Transverse colon (tissue), 4 donors: ENCODE results near the gene LTBR. TPM values are rescaled to one million over a fixed set of nuclear protein-coding genes. Genes with fewer than 3 reads are reported as not detected.

Experiments
- DNase-seq: peaks from one replicate; pipeline ENCODE4 v3.0.0-alpha.2; 2019
- H3K27ac ChIP-seq, 4 donors: fragments of 200-600 bp; sonication (generic); 2 replicates each; pipeline ENCODE4 v1.5.1; 2016 to 2018; ENCODE audit warnings: inconsistent platforms in 4 of 4
- H3K27me3 ChIP-seq: fragments of 200-600 bp; sonication (generic); 2 replicates; pipeline ENCODE4 v1.5.1; 2017; ENCODE audit warnings: inconsistent platforms
- H3K36me3 ChIP-seq, 4 donors: fragments of 200-600 bp; sonication (generic); 2 replicates each; pipeline ENCODE4 v1.5.1; 2017 to 2019; ENCODE audit warnings: inconsistent platforms in 4 of 4
- H3K4me1 ChIP-seq, 4 donors: fragments of 200-600 bp; sonication (generic); 2 replicates each; pipeline ENCODE4 v1.5.1; 2017 to 2020; ENCODE audit warnings: inconsistent platforms in 4 of 4
- H3K4me3 ChIP-seq, 4 donors: fragments of 200-600 bp; sonication (generic); 1 replicate in 1 of 4; 2 replicates in 3 of 4; pipeline versions ENCODE4 v1.5.1 to v1.6.1; 2017 to 2019; ENCODE audit warnings: inconsistent platforms in 4 of 4
- H3K9me3 ChIP-seq, 2 donors: fragments of 200-600 bp; sonication (generic); 2 replicates each; pipeline ENCODE4 v1.5.1; 2017 to 2019; ENCODE audit warnings: inconsistent platforms in 2 of 2
- CTCF ChIP-seq, 5 experiments: fragments of 200-600 bp in 3 of 5; fragments of 450-650 bp in 2 of 5; sonication (generic) in 3 of 5; IDR thresholded peaks; 1 replicate in 2 of 5; 2 replicates in 3 of 5; pipeline ENCODE4 v1.5.1; 2016 to 2017; ENCODE audit warnings: antibody characterized with exemption in 5 of 5, inconsistent platforms in 3 of 5, mild to moderate bottlenecking in 2 of 5, moderate library complexity in 1 of 5
- EP300 ChIP-seq: sonication (generic); formaldehyde crosslinking; IDR thresholded peaks from one replicate; pipeline ENCODE4 v1.6.1; 2017; ENCODE audit warnings: antibody characterized with exemption, low read depth
- POLR2A ChIP-seq: fragments of 450-650 bp; IDR thresholded peaks from one replicate; pipeline ENCODE4 v1.6.1; 2016; ENCODE audit warnings: antibody characterized with exemption, mild to moderate bottlenecking, moderate library complexity
- POLR2AphosphoS5 ChIP-seq, 3 donors: sonication (generic); formaldehyde crosslinking; IDR thresholded peaks; one replicate each; pipeline ENCODE4 v1.6.1; 2016; ENCODE audit warnings: antibody characterized with exemption in 3 of 3
- WGBS, 2 donors: methylation state at CpG; one replicate each; pipeline ENCODE4 v1.1.5; 2018; ENCODE audit warnings: low coverage in 1 of 2; 5-methylcytosine and 5-hydroxymethylcytosine counted together
- in situ Hi-C, 4 donors: fragments of 200-750 bp; cut with MboI; loops; one replicate each; pipeline versions ENCODE4 v1.15.0 to v1.15.1; 2017; ENCODE audit warnings: low sequenced_read_pairs in 3 of 4, low pct_ligation_motif_present in 1 of 4, low pct_unique_long_range_greater_than_20kb in 1 of 4
- intact Hi-C: fragments of 100-400 bp; cut with DNase I; formaldehyde crosslinking; loops from one replicate; pipeline ENCODE4 v1.15.1; 2023; ENCODE audit warnings: low total_unique reads
- total RNA-seq, 4 donors: library from RNA; depleted of rRNA; stranded (reverse); fragments of >200 nt; gene quantifications; one replicate each; pipeline ENCODE4 v1.1.0, GENCODE V29; 2016

Gene LTBR
- total RNA-seq, 4 donors from 2014 or later: 148 to 367 (median 208) TPM

- in situ Hi-C loops: no loop called here
- H3K4me3 ChIP-seq: no peak overlapping the region
- no peaks in the 10 kb centered on the region for H3K27me3 ChIP-seq
- DNase-seq: no peak
- peaks cover 18 to 51% (median 44%) of the 10 kb centered on the region in 4 donors for H3K4me1 ChIP-seq
- H3K36me3 ChIP-seq: peaks cover 0 to 5% (median 0%) of the 10 kb centered on the region in 4 donors
- H3K9me3 ChIP-seq: no peaks in the 10 kb centered on the region
- intact Hi-C loops: no loop called here
- TF ChIP-seq POLR2A: peak; percentile 35
- TF ChIP-seq CTCF (IDR thresholded peaks at IDR 0.05): no peak
- TF ChIP-seq EP300: no peak
- TF ChIP-seq POLR2AphosphoS5 (IDR thresholded peaks at IDR 0.05): peak in 1 of 3 donors; percentile 27
- WGBS, 2 donors: 84 to 86% methylated on average over 2 to 8 of the region's 8 CpGs
- peak overlapping the region; percentile 87 to 92 (median 90) for H3K27ac ChIP-seq
These were observed 10.4 kb downstream of the LTBR start for GRCh38 chr12:6394398-6394797.

- in situ Hi-C loops (no loop called here), intact Hi-C loops (no loop called here)
- Histone ChIP-seq H3K36me3 (peaks cover 0 to 5% (median 0%) of the 10 kb centered on the region in 4 donors), H3K4me1 (peaks cover 14 to 45% (median 38%) of the 10 kb centered on the region in 4 donors), H3K27me3 (no peaks in the 10 kb centered on the region), H3K27ac (no peak overlapping the region), H3K4me3 (no peak overlapping the region), H3K9me3 (no peaks in the 10 kb centered on the region)
- 83 to 100% methylated on average over 2 of the region's 2 CpGs for WGBS, 2 donors
- TF ChIP-seq EP300: no peak
- no peak for TF ChIP-seq POLR2AphosphoS5 (IDR thresholded peaks at IDR 0.05)
- no peak for TF ChIP-seq CTCF (IDR thresholded peaks at IDR 0.05)
- no peak for DNase-seq
These were observed 12.1 kb downstream of the LTBR start for GRCh38 chr12:6396031-6396430.

- Histone ChIP-seq H3K4me1 (peaks cover 0 to 19% (median 12%) of the 10 kb centered on the region in 4 donors), H3K9me3 (no peaks in the 10 kb centered on the region), H3K36me3 (no peaks in the 10 kb centered on the region), H3K27ac (peak overlapping the region; percentile 65 to 84 (median 80)), H3K4me3 (no peak overlapping the region), H3K27me3 (no peaks in the 10 kb centered on the region)
- 34 to 46% methylated on average over 7 of the region's 7 CpGs for WGBS, 2 donors
- intact Hi-C loops (no loop called here), in situ Hi-C loops (no loop called here)
- TF ChIP-seq POLR2AphosphoS5 (IDR thresholded peaks at IDR 0.05): peak in 1 of 3 donors; percentile 3
- no peak for TF ChIP-seq CTCF (IDR thresholded peaks at IDR 0.05)
- DNase-seq: peak; percentile 57
These were observed 16.1 kb downstream of the LTBR start for GRCh38 chr12:6399884-6400644.

- no peak overlapping the region for H3K4me3 ChIP-seq
- no peak for DNase-seq
- 84 to 93% methylated on average over 4 to 5 of the region's 5 CpGs for WGBS, 2 donors
- H3K27me3 ChIP-seq: no peaks in the 10 kb centered on the region
- TF ChIP-seq POLR2AphosphoS5 (IDR thresholded peaks at IDR 0.05): no peak
- TF ChIP-seq EP300: no peak
- no peak for TF ChIP-seq CTCF (IDR thresholded peaks at IDR 0.05)
- TF ChIP-seq POLR2A: no peak
- in situ Hi-C loops: no loop called here
- H3K36me3 ChIP-seq: no peaks in the 10 kb centered on the region
- H3K27ac ChIP-seq: no peak overlapping the region
- intact Hi-C loops: no loop called here
- no peaks in the 10 kb centered on the region for H3K9me3 ChIP-seq
- H3K4me1 ChIP-seq: peaks cover 0 to 15% (median 6%) of the 10 kb centered on the region in 4 donors
These were observed 20.4 kb downstream of the LTBR start for GRCh38 chr12:6404390-6404789.
